CD4-positive, alpha-beta memory T cell (primary cell): Measurements from ENCODE around the gene SELENOM. TPM values are rescaled to one million over a fixed set of nuclear protein-coding genes. Genes with fewer than 3 reads are reported as not detected.
A peak's percentile ranks its signal among the peaks of the same experiment; 100 is the strongest.

Experiments used
- CTCF ChIA-PET: fragments of 350-600 bp; sonication (Branson Sonifier 250); formaldehyde crosslinking; loops from one replicate; lab custom pipeline; 2021; ENCODE audit warnings: inconsistent platforms; ENCODE audit not compliant: partially characterized antibody; lab: Charles Lee
- POLR2A ChIA-PET: fragments of 350-600 bp; sonication (Branson Sonifier 250); formaldehyde crosslinking; loops from one replicate; lab custom pipeline; 2021; ENCODE audit not compliant: partially characterized antibody; lab: Charles Lee
- DNase-seq, 5 donors: peaks; one replicate each; pipeline versions ENCODE4 v3.0.0 to v3.0.0-alpha.2; 2020 to 2022; ENCODE audit warnings: mixed read lengths in 1 of 5
- H3K27ac ChIP-seq: one replicate; pipeline ENCODE4 v1.7.0; 2013; ENCODE audit warnings: low read depth, low read length
- H3K27me3 ChIP-seq: 2 replicates; pipeline ENCODE4 v1.7.0; 2013; ENCODE audit warnings: mild to moderate bottlenecking, low read length, moderate library complexity; ENCODE audit not compliant: insufficient read depth
- H3K36me3 ChIP-seq: 2 replicates; pipeline ENCODE4 v1.7.0; 2013; ENCODE audit warnings: mild to moderate bottlenecking, low read length, moderate library complexity; ENCODE audit not compliant: insufficient read depth
- H3K4me1 ChIP-seq: 2 replicates; pipeline ENCODE4 v1.7.0; 2013; ENCODE audit warnings: mild to moderate bottlenecking, low read length, moderate library complexity; ENCODE audit not compliant: insufficient read depth
- H3K4me3 ChIP-seq, 2 donors: one replicate each; pipeline ENCODE4 v1.7.0; 2013; ENCODE audit warnings: low read length in 2 of 2, mild to moderate bottlenecking in 1 of 2
- H3K9me3 ChIP-seq, 2 donors: one replicate each; pipeline ENCODE4 v1.7.0; 2013; ENCODE audit warnings: low read length in 2 of 2, control low read depth in 1 of 2; ENCODE audit not compliant: control insufficient read depth in 1 of 2
- H3K27ac Mint-ChIP-seq, 7 donors: one replicate each; pipeline ENCODE4 v1.8.0; 2020 to 2021; ENCODE audit warnings: mixed read lengths in 7 of 7, mild to moderate bottlenecking in 6 of 7, inconsistent platforms in 3 of 7, moderate library complexity in 3 of 7
- H3K27me3 Mint-ChIP-seq, 2 donors: one replicate each; pipeline ENCODE4 v1.8.0; 2020 to 2021; ENCODE audit warnings: mixed read lengths in 2 of 2
- H3K36me3 Mint-ChIP-seq, 2 donors: one replicate each; pipeline ENCODE4 v1.8.0; 2020 to 2021; ENCODE audit warnings: mixed read lengths in 2 of 2, inconsistent platforms in 1 of 2, mild to moderate bottlenecking in 1 of 2
- H3K4me1 Mint-ChIP-seq, 4 donors: one replicate each; pipeline ENCODE4 v1.8.0; 2020 to 2021; ENCODE audit warnings: mixed read lengths in 4 of 4, mild to moderate bottlenecking in 1 of 4
- H3K4me3 Mint-ChIP-seq, 8 donors: one replicate each; pipeline ENCODE4 v1.8.0; 2020 to 2021; ENCODE audit warnings: mixed read lengths in 8 of 8, mild to moderate bottlenecking in 7 of 8, moderate library complexity in 6 of 8, inconsistent platforms in 3 of 8
- H3K9me3 Mint-ChIP-seq, 8 donors: one replicate each; pipeline ENCODE4 v1.8.0; 2020 to 2021; ENCODE audit warnings: mixed read lengths in 8 of 8, mild to moderate bottlenecking in 5 of 8, inconsistent platforms in 3 of 8, moderate library complexity in 1 of 8
- intact Hi-C: fragments of 100-400 bp; cut with micrococcal nuclease; formaldehyde crosslinking; loops from one replicate; pipeline ENCODE4 v1.15.1; 2023
- polyA plus RNA-seq, 2 donors: library from polyadenylated mRNA; unstranded; fragments of 300-500 nt; fragmentation: Illumina TruSeq; gene quantifications; one replicate each; pipeline ENCODE4 v1.2.3, GENCODE V29; 2021
- total RNA-seq, 2 experiments: library from RNA; stranded (reverse); gene quantifications; one replicate each; pipeline ENCODE4 v1.2.3, GENCODE V29; 2021

SELENOM gene
- total and polyA plus RNA-seq, 4 experiments from 2014 or later = 64.2 to 150 (median 87.9) TPM

- Histone ChIP-seq H3K4me1 (no peaks in the 10 kb centered on the region), H3K27ac (no peak overlapping the region), H3K4me3 (no peak overlapping the region), H3K36me3 (no peaks in the 10 kb centered on the region), H3K27me3 (no peaks in the 10 kb centered on the region), H3K9me3 (no peaks in the 10 kb centered on the region)
- Mint-ChIP-seq H3K27ac (no peak overlapping the region), H3K27me3 (peaks cover 0 to 1% of the 10 kb centered on the region in 2 donors), H3K9me3 (no peaks in the 10 kb centered on the region), H3K4me3 (no peak overlapping the region), H3K4me1 (no peaks in the 10 kb centered on the region), H3K36me3 (no peaks in the 10 kb centered on the region)
- POLR2A ChIA-PET = no interaction called here
- CTCF ChIA-PET = no interaction called here
- intact Hi-C loops = no loop called here
- DNase-seq = no peak
These were observed 18.3 kb upstream of the SELENOM start for GRCh38 chr22:31125521-31126117.

- no peaks in the 10 kb centered on the region for H3K9me3 Mint-ChIP-seq
- no peaks in the 10 kb centered on the region for H3K27me3 ChIP-seq
- H3K4me3 Mint-ChIP-seq = no peak overlapping the region
- no peak overlapping the region for H3K27ac Mint-ChIP-seq
- H3K4me1 ChIP-seq = no peaks in the 10 kb centered on the region
- no peak for DNase-seq
- no peaks in the 10 kb centered on the region for H3K4me1 Mint-ChIP-seq
- intact Hi-C loops = no loop called here
- CTCF ChIA-PET = no interaction called here
- peaks cover 0 to 1% of the 10 kb centered on the region in 2 donors for H3K27me3 Mint-ChIP-seq
- H3K36me3 ChIP-seq = no peaks in the 10 kb centered on the region
- H3K36me3 Mint-ChIP-seq = no peaks in the 10 kb centered on the region
- POLR2A ChIA-PET = interaction anchor here (0.5 kb wide), 1 partner anchor 16 kb away, joined by 3 read pairs; no protein-coding TSS in a partner anchor
- H3K9me3 ChIP-seq = no peaks in the 10 kb centered on the region
- H3K27ac ChIP-seq = no peak overlapping the region
- no peak overlapping the region for H3K4me3 ChIP-seq
These were observed 17.6 kb upstream of the SELENOM start for GRCh38 chr22:31124811-31125465.

GRCh38 chr22:31124290-31124689 lies 16.9 kb upstream of the SELENOM start:
- POLR2A ChIA-PET = interaction anchor here (0.5 kb wide), 1 partner anchor 16 kb away, joined by 3 read pairs; no protein-coding TSS in a partner anchor
- H3K36me3 ChIP-seq = no peaks in the 10 kb centered on the region
- Mint-ChIP-seq H3K27me3 (peaks cover 0 to 1% of the 10 kb centered on the region in 2 donors), H3K9me3 (no peaks in the 10 kb centered on the region), H3K36me3 (no peaks in the 10 kb centered on the region), H3K4me3 (no peak overlapping the region), H3K27ac (no peak overlapping the region), H3K4me1 (no peaks in the 10 kb centered on the region)
- H3K4me3 ChIP-seq = no peak overlapping the region
- H3K9me3 ChIP-seq = no peaks in the 10 kb centered on the region
- no peak for DNase-seq
- no peak overlapping the region for H3K27ac ChIP-seq
- H3K4me1 ChIP-seq = no peaks in the 10 kb centered on the region
- CTCF ChIA-PET = no interaction called here
- no peaks in the 10 kb centered on the region for H3K27me3 ChIP-seq
- intact Hi-C loops = no loop called here

GRCh38 chr22:31123292-31123602 lies 15.9 kb upstream of the SELENOM start:
- no peaks in the 10 kb centered on the region for H3K36me3 ChIP-seq
- Mint-ChIP-seq H3K4me1 (no peaks in the 10 kb centered on the region), H3K9me3 (no peaks in the 10 kb centered on the region), H3K36me3 (no peaks in the 10 kb centered on the region), H3K27ac (no peak overlapping the region), H3K27me3 (peaks cover 0 to 1% of the 10 kb centered on the region in 2 donors), H3K4me3 (no peak overlapping the region)
- intact Hi-C loops = no loop called here
- no peak for DNase-seq
- ChIA-PET CTCF (no interaction called here), POLR2A (no interaction called here)
- H3K27ac ChIP-seq = no peak overlapping the region
- no peak overlapping the region for H3K4me3 ChIP-seq
- no peaks in the 10 kb centered on the region for H3K4me1 ChIP-seq
- H3K27me3 ChIP-seq = no peaks in the 10 kb centered on the region
- H3K9me3 ChIP-seq = no peaks in the 10 kb centered on the region

- DNase-seq = no peak
- H3K4me1 ChIP-seq = no peaks in the 10 kb centered on the region
- POLR2A ChIA-PET = no interaction called here
- no peak within 1 kb of the TSS for H3K4me3 ChIP-seq
- no peak within 1 kb of the TSS for H3K4me3 Mint-ChIP-seq
- H3K27ac Mint-ChIP-seq = peak within 1 kb of the TSS in 1 of 7 donors; percentile 58
- H3K27me3 Mint-ChIP-seq = no peaks in the 10 kb centered on the region
- no peaks in the 10 kb centered on the region for H3K36me3 Mint-ChIP-seq
- H3K27me3 ChIP-seq = no peaks in the 10 kb centered on the region
- H3K36me3 ChIP-seq = no peaks in the 10 kb centered on the region
- H3K9me3 Mint-ChIP-seq = no peaks in the 10 kb centered on the region
- H3K4me1 Mint-ChIP-seq = no peaks in the 10 kb centered on the region
- intact Hi-C loops = no loop called here
- H3K27ac ChIP-seq = no peak within 1 kb of the TSS
- CTCF ChIA-PET = no interaction called here
- H3K9me3 ChIP-seq = no peaks in the 10 kb centered on the region
These were observed 15.3 kb upstream of the SELENOM start, which contains the start of gene INPP5J for GRCh38 chr22:31122532-31123291. Gene INPP5J (plus strand): TSS chr22:31122966. CDS start chr22:31123015, 49 bp downstream.

GRCh38 chr22:31122196-31122531 lies 14.8 kb upstream of the SELENOM start:
- Histone ChIP-seq H3K36me3 (no peaks in the 10 kb centered on the region), H3K27me3 (no peaks in the 10 kb centered on the region), H3K27ac (no peak overlapping the region), H3K4me3 (no peak overlapping the region), H3K4me1 (no peaks in the 10 kb centered on the region), H3K9me3 (no peaks in the 10 kb centered on the region)
- Mint-ChIP-seq H3K4me3 (no peak overlapping the region), H3K9me3 (no peaks in the 10 kb centered on the region), H3K4me1 (no peaks in the 10 kb centered on the region), H3K27me3 (no peaks in the 10 kb centered on the region), H3K27ac (peak overlapping the region in 1 of 7 donors; percentile 58), H3K36me3 (no peaks in the 10 kb centered on the region)
- POLR2A ChIA-PET = no interaction called here
- intact Hi-C loops = no loop called here
- no peak for DNase-seq
- CTCF ChIA-PET = no interaction called here

GRCh38 chr22:31121403-31121802 lies 14.0 kb upstream of the SELENOM start:
- Mint-ChIP-seq H3K9me3 (no peaks in the 10 kb centered on the region), H3K27ac (no peak overlapping the region)
- DNase-seq = no peak

More at GRCh38 chr22:31121403-31121802, 14.0 kb upstream of the SELENOM start:
- no peak overlapping the region for H3K27ac ChIP-seq
- H3K36me3 ChIP-seq = no peaks in the 10 kb centered on the region
- H3K27me3 Mint-ChIP-seq = no peaks in the 10 kb centered on the region
- no peaks in the 10 kb centered on the region for H3K36me3 Mint-ChIP-seq
- no peaks in the 10 kb centered on the region for H3K9me3 ChIP-seq
- H3K4me1 Mint-ChIP-seq = no peaks in the 10 kb centered on the region
- H3K4me1 ChIP-seq = no peaks in the 10 kb centered on the region
- ChIA-PET CTCF (no interaction called here), POLR2A (no interaction called here)
- no peak overlapping the region for H3K4me3 Mint-ChIP-seq
- H3K4me3 ChIP-seq = no peak overlapping the region
- intact Hi-C loops = no loop called here
- no peaks in the 10 kb centered on the region for H3K27me3 ChIP-seq
